AG09319 (cell line): ENCODE results near the gene MEOX1.
"Not testable (repeated sequence)": the region's sequence is repeated elsewhere in the genome, so short reads cannot be mapped to it uniquely, and the experiment has no call there.

Source experiments
- DNase-seq: peaks from one replicate; pipeline ENCODE4 v3.0.0-alpha.2; 2010; ENCODE audit warnings: low read depth; ENCODE audit errors: extremely low read depth
- TF ChIP-seq, protein P1 (sequence below): IDR thresholded peaks from 2 replicates; pipeline ENCODE4 v1.5.1; 2011; ENCODE audit warnings: low read depth, mild to moderate bottlenecking, inconsistent platforms, low read length, moderate library complexity

Gene MEOX1

GRCh38 chr17:43694081-43694870, 32.6 kb upstream of the MEOX1 start:
- TF ChIP-seq, protein P1, sequence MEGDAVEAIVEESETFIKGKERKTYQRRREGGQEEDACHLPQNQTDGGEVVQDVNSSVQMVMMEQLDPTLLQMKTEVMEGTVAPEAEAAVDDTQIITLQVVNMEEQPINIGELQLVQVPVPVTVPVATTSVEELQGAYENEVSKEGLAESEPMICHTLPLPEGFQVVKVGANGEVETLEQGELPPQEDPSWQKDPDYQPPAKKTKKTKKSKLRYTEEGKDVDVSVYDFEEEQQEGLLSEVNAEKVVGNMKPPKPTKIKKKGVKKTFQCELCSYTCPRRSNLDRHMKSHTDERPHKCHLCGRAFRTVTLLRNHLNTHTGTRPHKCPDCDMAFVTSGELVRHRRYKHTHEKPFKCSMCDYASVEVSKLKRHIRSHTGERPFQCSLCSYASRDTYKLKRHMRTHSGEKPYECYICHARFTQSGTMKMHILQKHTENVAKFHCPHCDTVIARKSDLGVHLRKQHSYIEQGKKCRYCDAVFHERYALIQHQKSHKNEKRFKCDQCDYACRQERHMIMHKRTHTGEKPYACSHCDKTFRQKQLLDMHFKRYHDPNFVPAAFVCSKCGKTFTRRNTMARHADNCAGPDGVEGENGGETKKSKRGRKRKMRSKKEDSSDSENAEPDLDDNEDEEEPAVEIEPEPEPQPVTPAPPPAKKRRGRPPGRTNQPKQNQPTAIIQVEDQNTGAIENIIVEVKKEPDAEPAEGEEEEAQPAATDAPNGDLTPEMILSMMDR = peak; percentile 94

GRCh38 chr17:43691317-43691693, 29.6 kb upstream of the MEOX1 start:
- no peak for DNase-seq
- TF ChIP-seq, protein P1 = no peak

More at GRCh38 chr17:43694081-43694870, 32.6 kb upstream of the MEOX1 start:
- DNase-seq = peak; percentile 42

GRCh38 chr17:43690624-43691316, 29.0 kb upstream of the MEOX1 start:
- TF ChIP-seq, protein P1 = no peak
- no peak for DNase-seq

DNA sequence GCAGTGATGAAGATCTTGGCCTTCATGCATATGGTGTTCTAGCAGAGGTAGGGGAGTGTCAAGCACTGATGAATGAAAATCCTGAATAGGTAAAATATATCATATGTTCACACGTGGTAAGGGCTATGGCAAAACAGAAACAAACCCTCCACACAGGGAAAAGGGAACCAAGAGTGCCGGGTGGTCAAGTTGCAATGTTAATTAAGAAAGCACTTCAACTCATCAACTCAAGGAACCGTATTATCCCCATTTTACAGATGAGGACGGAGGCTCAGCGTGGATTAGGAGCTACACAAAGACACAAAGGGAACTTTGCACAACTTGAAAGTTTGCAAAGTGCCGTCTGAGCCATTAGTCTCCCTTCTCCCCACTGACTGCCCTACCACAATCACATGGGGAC, 28.1 kb upstream of the MEOX1 start:
- TF ChIP-seq, protein P1 = no peak
- no peak for DNase-seq

DNA sequence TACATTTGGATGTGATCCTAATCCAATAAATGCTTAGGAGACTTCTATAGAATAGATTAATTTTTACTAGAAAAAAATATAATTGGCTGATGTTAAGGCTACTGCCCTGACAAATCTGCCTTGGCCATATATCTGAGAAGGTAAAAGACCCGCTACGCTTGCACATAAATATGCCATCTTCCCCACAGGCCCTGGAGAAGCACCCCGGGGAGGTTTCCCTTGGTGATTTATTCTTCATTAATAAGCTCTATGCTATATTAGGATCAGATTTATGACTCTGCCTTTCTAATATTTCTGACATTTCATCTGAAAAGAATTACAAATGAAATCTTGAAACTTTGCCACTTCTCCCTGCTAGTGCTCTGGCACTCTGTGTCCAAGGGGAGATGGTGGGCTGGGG, 27.4 kb upstream of the MEOX1 start:
- no peak for DNase-seq
- TF ChIP-seq, protein P1 = no peak

GRCh38 chr17:43686957-43687356, 25.2 kb upstream of the MEOX1 start:
- not testable (repeated sequence) for DNase-seq

GRCh38 chr17:43683928-43684653, 22.4 kb upstream of the MEOX1 start:
- TF ChIP-seq, protein P1 = no peak
- DNase-seq = no peak
